ENCODE results near the gene FBXW12. TPM values are rescaled to one million over a fixed set of nuclear protein-coding genes. Genes with fewer than 3 reads are reported as not detected.
A peak's percentile ranks its signal among the peaks of the same experiment; 100 is the strongest.

FBXW12 gene
- total RNA-seq, 4 donors from 2014 or later: not detected

GRCh38 chr3:48422272-48422671 is 50.3 kb downstream of the FBXW12 start:
- no peak overlapping the region for H3K27ac ChIP-seq
- peaks cover 0 to 20% (median 0%) of the 10 kb centered on the region in 4 donors for H3K4me1 ChIP-seq
- no peaks in the 10 kb centered on the region for H3K27me3 ChIP-seq
- TF ChIP-seq POLR2A (IDR thresholded peaks at IDR 0.05): no peak
- TF ChIP-seq, protein P1, sequence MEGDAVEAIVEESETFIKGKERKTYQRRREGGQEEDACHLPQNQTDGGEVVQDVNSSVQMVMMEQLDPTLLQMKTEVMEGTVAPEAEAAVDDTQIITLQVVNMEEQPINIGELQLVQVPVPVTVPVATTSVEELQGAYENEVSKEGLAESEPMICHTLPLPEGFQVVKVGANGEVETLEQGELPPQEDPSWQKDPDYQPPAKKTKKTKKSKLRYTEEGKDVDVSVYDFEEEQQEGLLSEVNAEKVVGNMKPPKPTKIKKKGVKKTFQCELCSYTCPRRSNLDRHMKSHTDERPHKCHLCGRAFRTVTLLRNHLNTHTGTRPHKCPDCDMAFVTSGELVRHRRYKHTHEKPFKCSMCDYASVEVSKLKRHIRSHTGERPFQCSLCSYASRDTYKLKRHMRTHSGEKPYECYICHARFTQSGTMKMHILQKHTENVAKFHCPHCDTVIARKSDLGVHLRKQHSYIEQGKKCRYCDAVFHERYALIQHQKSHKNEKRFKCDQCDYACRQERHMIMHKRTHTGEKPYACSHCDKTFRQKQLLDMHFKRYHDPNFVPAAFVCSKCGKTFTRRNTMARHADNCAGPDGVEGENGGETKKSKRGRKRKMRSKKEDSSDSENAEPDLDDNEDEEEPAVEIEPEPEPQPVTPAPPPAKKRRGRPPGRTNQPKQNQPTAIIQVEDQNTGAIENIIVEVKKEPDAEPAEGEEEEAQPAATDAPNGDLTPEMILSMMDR (IDR thresholded peaks at IDR 0.05): no peak
- no peak for DNase-seq
- H3K36me3 ChIP-seq: peaks cover 0 to 57% (median 0%) of the 10 kb centered on the region in 3 donors
- no peak overlapping the region for H3K4me3 ChIP-seq
- no peaks in the 10 kb centered on the region for H3K9me3 ChIP-seq

DNA sequence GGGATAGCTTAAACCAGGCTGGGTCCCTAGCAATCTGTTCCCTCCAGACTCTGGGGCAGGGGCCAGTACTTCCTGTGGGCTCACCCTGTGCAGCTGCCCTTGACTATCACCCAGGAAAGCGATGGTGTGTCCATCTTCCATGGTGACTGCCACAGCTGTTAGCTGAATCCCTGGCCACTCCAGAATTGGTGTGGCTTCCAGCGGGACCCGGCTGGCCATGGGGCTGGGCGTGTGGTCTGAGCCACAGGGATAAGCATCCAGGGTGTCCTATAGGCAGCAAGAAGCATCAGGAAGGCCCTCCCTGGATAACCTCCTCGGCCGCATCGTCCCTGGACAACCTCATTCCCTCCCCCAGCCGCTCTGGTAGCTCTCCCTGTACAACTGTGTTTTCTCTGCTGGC is 50.7 kb downstream of the FBXW12 start:
- Histone ChIP-seq H3K4me1 (peaks cover 0 to 25% (median 0%) of the 10 kb centered on the region in 4 donors), H3K4me3 (no peak overlapping the region), H3K9me3 (no peaks in the 10 kb centered on the region), H3K27ac (no peak overlapping the region), H3K27me3 (no peaks in the 10 kb centered on the region), H3K36me3 (peaks cover 0 to 53% (median 0%) of the 10 kb centered on the region in 3 donors)
- TF ChIP-seq, protein P1 (IDR thresholded peaks at IDR 0.05): no peak
- DNase-seq: no peak

- Histone ChIP-seq H3K27ac (no peak overlapping the region), H3K4me3 (no peak overlapping the region), H3K4me1 (peaks cover 0 to 31% (median 0%) of the 10 kb centered on the region in 4 donors), H3K9me3 (no peaks in the 10 kb centered on the region), H3K27me3 (no peaks in the 10 kb centered on the region), H3K36me3 (peaks cover 0 to 46% (median 0%) of the 10 kb centered on the region in 3 donors)
- no peak for DNase-seq
- no peak for TF ChIP-seq POLR2A (IDR thresholded peaks at IDR 0.05)
Observed at GRCh38 chr3:48423241-48423882, 51.3 kb downstream of the FBXW12 start.

- Histone ChIP-seq H3K4me1 (peaks cover 0 to 32% (median 2%) of the 10 kb centered on the region in 4 donors), H3K9me3 (no peaks in the 10 kb centered on the region), H3K36me3 (peaks cover 0 to 39% (median 0%) of the 10 kb centered on the region in 3 donors), H3K27me3 (no peaks in the 10 kb centered on the region), H3K27ac (no peak overlapping the region), H3K4me3 (no peak overlapping the region)
- TF ChIP-seq POLR2A (IDR thresholded peaks at IDR 0.05): no peak
- TF ChIP-seq, protein P1 (IDR thresholded peaks at IDR 0.05): no peak
- no peak for DNase-seq
Observed at GRCh38 chr3:48423883-48424695, 52.1 kb downstream of the FBXW12 start.

- Histone ChIP-seq H3K36me3 (peaks cover 0 to 27% (median 0%) of the 10 kb centered on the region in 3 donors), H3K4me1 (peaks cover 0 to 37% (median 9%) of the 10 kb centered on the region in 4 donors), H3K9me3 (no peaks in the 10 kb centered on the region), H3K27ac (peak overlapping the region in 2 of 4 donors; percentile 13 to 44), H3K4me3 (no peak overlapping the region), H3K27me3 (no peaks in the 10 kb centered on the region)
- TF ChIP-seq POLR2A (IDR thresholded peaks at IDR 0.05): no peak
- no peak for DNase-seq
Observed at GRCh38 chr3:48425281-48425812, 53.3 kb downstream of the FBXW12 start.

DNA sequence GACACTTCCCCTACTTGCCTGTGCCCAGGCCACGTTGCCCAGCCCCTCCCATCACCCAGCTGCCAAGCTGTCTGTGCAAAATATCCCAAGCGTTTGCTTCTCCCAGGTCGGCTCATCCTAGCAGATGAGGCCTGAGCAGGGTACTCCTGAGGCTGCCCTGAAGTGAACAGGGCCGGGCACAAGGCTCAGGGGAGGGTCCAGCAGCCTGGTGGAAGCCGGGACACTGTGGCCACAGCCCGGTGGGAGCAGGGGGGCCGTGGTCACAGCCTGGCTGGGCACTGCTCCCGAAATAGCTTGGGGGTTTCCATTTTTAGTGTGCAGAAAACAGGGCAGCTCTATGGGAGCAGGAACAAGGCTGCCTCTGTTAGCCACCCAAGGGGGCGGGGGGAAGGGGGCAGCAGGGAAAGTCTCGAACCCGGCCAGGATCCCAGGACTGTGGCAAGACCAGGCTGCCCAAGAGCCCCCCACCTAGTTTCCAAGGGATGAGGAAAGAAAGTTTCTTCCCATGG is 54.4 kb downstream of the FBXW12 start:
- no peak for DNase-seq
- peak overlapping the region in 3 of 4 donors; percentile 38 to 95 (median 45) for H3K27ac ChIP-seq
- peaks cover 0 to 46% (median 10%) of the 10 kb centered on the region in 4 donors for H3K4me1 ChIP-seq
- no peaks in the 10 kb centered on the region for H3K27me3 ChIP-seq
- H3K4me3 ChIP-seq: peak overlapping the region in 1 of 4 donors; percentile 78
- peaks cover 0 to 22% (median 0%) of the 10 kb centered on the region in 3 donors for H3K36me3 ChIP-seq
- H3K9me3 ChIP-seq: no peaks in the 10 kb centered on the region
- TF ChIP-seq, protein P1 (IDR thresholded peaks at IDR 0.05): no peak
- TF ChIP-seq POLR2A (IDR thresholded peaks at IDR 0.05): no peak
